Osteoblast (primary cell): ENCODE data around the gene ASF1A. TPM values are rescaled to one million over a fixed set of nuclear protein-coding genes. Genes with fewer than 3 reads are reported as not detected.

Source experiments
- DNase-seq: peaks from one replicate; pipeline ENCODE4 v3.0.0; 2011; ENCODE audit warnings: low spot score, mixed read lengths; ENCODE audit not compliant: insufficient read length; ENCODE audit errors: missing footprints
- H2AFZ ChIP-seq: 2 replicates; pipeline ENCODE4 v1.6.0; 2011; ENCODE audit warnings: mild to moderate bottlenecking, low read length
- H3K27ac ChIP-seq: 2 replicates; pipeline ENCODE4 v1.5.1; 2011; ENCODE audit warnings: mild to moderate bottlenecking, low read depth, low read length, moderate library complexity
- H3K27me3 ChIP-seq: 2 replicates; pipeline ENCODE4 v1.6.0; 2012; ENCODE audit warnings: mild to moderate bottlenecking, control low read depth, inconsistent platforms, low read length, moderate library complexity; ENCODE audit not compliant: insufficient read depth
- H3K36me3 ChIP-seq: 2 replicates; pipeline ENCODE4 v1.5.1; 2011; ENCODE audit warnings: mild to moderate bottlenecking, low read length, control low read depth, moderate library complexity; ENCODE audit not compliant: insufficient read depth
- H3K4me1 ChIP-seq: 2 replicates; pipeline ENCODE4 v1.5.1; 2011; ENCODE audit warnings: mild to moderate bottlenecking, low read length, control low read depth, moderate library complexity; ENCODE audit not compliant: insufficient read depth
- H3K4me2 ChIP-seq: 2 replicates; pipeline ENCODE4 v1.6.0; 2011; ENCODE audit warnings: mild to moderate bottlenecking, low read length; ENCODE audit not compliant: insufficient read depth
- H3K4me3 ChIP-seq: fragments of 200-600 bp; sonication (generic); 3 replicates; pipeline ENCODE4 v1.5.1; 2012; ENCODE audit warnings: mild to moderate bottlenecking, low read length, inconsistent platforms; ENCODE audit not compliant: insufficient read depth
- H3K79me2 ChIP-seq: 2 replicates; pipeline ENCODE4 v1.6.0; 2012; ENCODE audit warnings: mild to moderate bottlenecking, low read length, control low read depth, inconsistent platforms; ENCODE audit not compliant: insufficient read depth
- H3K9me3 ChIP-seq: 2 replicates; pipeline ENCODE4 v1.5.1; 2011; ENCODE audit warnings: low read depth, low read length, control low read depth
- H4K20me1 ChIP-seq: 2 replicates; pipeline ENCODE4 v1.6.0; 2012; ENCODE audit warnings: mild to moderate bottlenecking, low read length, control low read depth; ENCODE audit not compliant: insufficient read depth
- CTCF ChIP-seq: IDR thresholded peaks from 2 replicates; pipeline ENCODE4 v1.5.1; 2011; ENCODE audit warnings: mild to moderate bottlenecking, low read depth, low read length, moderate library complexity; ENCODE audit errors: extremely low read depth
- total RNA-seq: library from RNA; depleted of rRNA; stranded (reverse); fragments of >200 nt; gene quantifications from 2 replicates; pipeline ENCODE4 v1.2.3, GENCODE V29; 2012

ASF1A gene
- total RNA-seq, 1 donor = 15.2 TPM

GRCh38 chr6:118923035-118923434 is 29.1 kb downstream of the ASF1A start:
- Histone ChIP-seq H3K27ac (no peak overlapping the region), H3K4me3 (no peak overlapping the region), H3K9me3 (no peaks in the 10 kb centered on the region), H3K36me3 (peaks cover 26% of the 10 kb centered on the region), H3K4me2 (no peak overlapping the region), H2AFZ (no peak overlapping the region), H3K4me1 (no peaks in the 10 kb centered on the region), H3K79me2 (no peaks in the 10 kb centered on the region), H4K20me1 (peaks cover 2% of the 10 kb centered on the region), H3K27me3 (no peaks in the 10 kb centered on the region)
- no peak for TF ChIP-seq CTCF
- DNase-seq = no peak

- Histone ChIP-seq H3K4me1 (peaks cover 4% of the 10 kb centered on the region), H3K36me3 (peaks cover 4% of the 10 kb centered on the region), H3K27ac (no peak overlapping the region), H3K79me2 (peaks cover 14% of the 10 kb centered on the region), H3K4me2 (no peak overlapping the region), H3K9me3 (no peaks in the 10 kb centered on the region), H2AFZ (no peak overlapping the region), H4K20me1 (peaks cover 5% of the 10 kb centered on the region), H3K4me3 (no peak overlapping the region), H3K27me3 (no peaks in the 10 kb centered on the region)
- TF ChIP-seq CTCF = no peak
- DNase-seq = no peak
Measured at GRCh38 chr6:118930680-118931079, 36.7 kb downstream of the ASF1A start.

DNA sequence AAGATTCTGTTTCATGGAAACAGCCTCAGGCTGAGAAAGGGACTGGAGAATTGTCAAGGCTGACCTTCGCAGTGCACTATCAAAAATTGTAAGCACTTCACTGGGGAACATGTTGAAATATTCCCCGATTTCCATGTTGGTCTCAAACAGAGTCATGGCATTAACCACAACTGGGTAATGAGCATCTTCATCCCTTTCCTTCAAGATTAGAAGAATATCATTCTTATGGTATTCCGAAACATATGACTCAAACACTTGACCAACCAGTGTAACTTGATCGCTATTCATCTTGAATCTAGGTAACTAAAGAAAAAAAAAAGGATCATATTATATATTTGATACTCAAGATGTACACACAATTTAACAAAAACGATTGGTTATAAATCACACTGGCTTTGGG is 37.5 kb downstream of the ASF1A start:
- DNase-seq = no peak
- Histone ChIP-seq H4K20me1 (peaks cover 5% of the 10 kb centered on the region), H3K36me3 (peaks cover 4% of the 10 kb centered on the region), H3K27me3 (no peaks in the 10 kb centered on the region), H3K4me1 (peaks cover 9% of the 10 kb centered on the region), H3K27ac (no peak overlapping the region), H2AFZ (no peak overlapping the region), H3K79me2 (peaks cover 20% of the 10 kb centered on the region), H3K9me3 (no peaks in the 10 kb centered on the region), H3K4me3 (no peak overlapping the region), H3K4me2 (no peak overlapping the region)
- no peak for TF ChIP-seq CTCF

- Histone ChIP-seq H3K27me3 (no peaks in the 10 kb centered on the region), H3K9me3 (no peaks in the 10 kb centered on the region), H3K27ac (no peak overlapping the region), H2AFZ (no peak overlapping the region), H3K4me2 (no peak overlapping the region), H3K4me1 (peaks cover 9% of the 10 kb centered on the region), H3K4me3 (no peak overlapping the region), H4K20me1 (peaks cover 5% of the 10 kb centered on the region), H3K36me3 (peaks cover 4% of the 10 kb centered on the region), H3K79me2 (peaks cover 20% of the 10 kb centered on the region)
- no peak for TF ChIP-seq CTCF
- DNase-seq = no peak
Measured at GRCh38 chr6:118932421-118932820, 38.5 kb downstream of the ASF1A start.
